ENCODE data around the gene RAB8B. TPM values are rescaled to one million over a fixed set of nuclear protein-coding genes. Genes with fewer than 3 reads are reported as not detected.

The RAB8B gene
- total and polyA plus RNA-seq, 2 of the 13 experiments (the other 11 are each of a cell fraction or from before 2014, with no cell fraction given): 6.8 to 14.2 TPM

- H4K20me1 ChIP-seq (ENCODE audit: insufficient read depth, low read length): no peaks in the 10 kb centered on the region
- no peaks in the 10 kb centered on the region for H3K79me2 ChIP-seq (ENCODE audit: insufficient read depth, low read length)
- in situ Hi-C loops (cut with HindIII; ENCODE audit: extremely low pct_ligation_motif_present, low pct_unique_long_range_greater_than_20kb): no loop called here
- H3K9me3 ChIP-seq (ENCODE audit: low read length): no peaks in the 10 kb centered on the region
- no peak overlapping the region for H3K27ac ChIP-seq (ENCODE audit: extremely low read length, insufficient read depth, low read length)
- H3K4me1 ChIP-seq (ENCODE audit: insufficient read depth, low read length): peaks cover 29% of the 10 kb centered on the region
- H3K4me3 ChIP-seq (replicated peaks in 1 of 3; ENCODE audit: insufficient read depth in 1 of 3, low read depth in 2 of 3, low read length in 3 of 3): no peak overlapping the region
- no peak for FAIRE-seq
- no peak overlapping the region for H3K4me2 ChIP-seq (ENCODE audit: low read depth, low read length)
- no peaks in the 10 kb centered on the region for H3K36me3 ChIP-seq (replicated peaks in 1 of 2; ENCODE audit: control insufficient read depth in 1 of 2, insufficient read depth in 2 of 2, low read length in 2 of 2)
- WGBS (ENCODE audit: low lambda C conversion rate): 95% methylated on average over 5 of the region's 5 CpGs
- TF ChIP-seq ZNF770 (CRISPR knock-in tag; IDR thresholded peaks at IDR 0.05): peak; percentile 82
- TF ChIP-seq ZNF264 (CRISPR knock-in tag; IDR thresholded peaks at IDR 0.05): 0 out of 2 replicates have a peak, but pooled peaks have one; percentile 46
- peak; percentile 76; the same call in 1 of the 2 replicates for TF ChIP-seq ZNF460 (CRISPR knock-in tag; IDR thresholded peaks at IDR 0.05; ENCODE audit: borderline replicate concordance)
- TF ChIP-seq ZBTB33 (CRISPR knock-in tag; IDR thresholded peaks at IDR 0.05): peak; percentile 68; the same call in 1 of the 2 replicates
- no peak for TF ChIP-seq ZNF576 (CRISPR knock-in tag; IDR thresholded peaks at IDR 0.05)
- peak; percentile 59 for TF ChIP-seq CEBPB (IDR thresholded peaks at IDR 0.05; ENCODE audit: borderline replicate concordance, low read depth, low read length)
- 0 out of 2 replicates have a peak, but pooled peaks have one; percentile 20 for TF ChIP-seq ZBTB38 (CRISPR knock-in tag; IDR thresholded peaks at IDR 0.05)
- TF ChIP-seq MBNL3 (CRISPR knock-in tag; conservative IDR thresholded peaks at IDR 0.05): no peak
- no peak overlapping the region for H2AFZ ChIP-seq (ENCODE audit: low read length)
- BruUV-seq (replicated peaks): no TSS peak
- ChIA-PET CTCF (ENCODE audit: low intra/inter-chr PET ratio, low total read pairs) (no interaction called here), POLR2A (interaction anchor here (0.6 to 1.0 kb wide), 3 partner anchors 43 to 1863 kb away, joined by 3 to 4 read pairs (median 3); partner anchors contain the start of genes RAB8B and RPS27L)
- no peak for DNase-seq (ENCODE audit: low spot score)
- H3K27me3 ChIP-seq (ENCODE audit: control insufficient read depth in 1 of 2, insufficient read depth in 2 of 2, low read length in 2 of 2): no peaks in the 10 kb centered on the region
- H3K9ac ChIP-seq (ENCODE audit: insufficient read depth, low read depth, low read length): no peak overlapping the region
- intact Hi-C loops (cut with micrococcal nuclease; ENCODE audit: unreplicated experiment): no loop called here
- no peak for ATAC-seq
These were observed 43.5 kb downstream of the RAB8B start for GRCh38 chr15:63232943-63233342.

All from HepG2 (cell line).